SK-N-SH treated with all-trans-retinoic acid at 6 μM for 48 hours (cell line): ENCODE measurements around the gene ERCC4.

ENCODE experiments used
- ATAC-seq: fragments of 200-7000 bp; cut with Tn5 transposase; 3 replicates; pipeline ENCODE4 v1.9.1; 2020; ENCODE audit warnings: mild to moderate bottlenecking, moderate library complexity
- ARNTL ChIP-seq: fragments of 450-650 bp; formaldehyde crosslinking; IDR thresholded peaks from 2 replicates; pipeline ENCODE4 v1.5.0; 2020; ENCODE audit warnings: low read depth, mild to moderate bottlenecking, moderate library complexity, borderline replicate concordance
- BACH2 ChIP-seq: fragments of 250-450 bp; sonication (Bioruptor Pico); IDR thresholded peaks from 2 replicates; pipeline ENCODE4 v1.9.0; 2021; ENCODE audit warnings: mild to moderate bottlenecking, borderline replicate concordance
- CSDC2 ChIP-seq: fragments of 250-450 bp; sonication (Bioruptor Pico); IDR thresholded peaks from 2 replicates; pipeline ENCODE4 v1.5.0; 2020; ENCODE audit warnings: mild to moderate bottlenecking, moderate library complexity
- ESRRG ChIP-seq: fragments of 250-450 bp; sonication (Bioruptor Pico); IDR thresholded peaks from 2 replicates; pipeline ENCODE4 v1.6.1; 2021; ENCODE audit warnings: mild to moderate bottlenecking
- GLIS3 ChIP-seq: fragments of 250-450 bp; sonication (Bioruptor Pico); IDR thresholded peaks from 2 replicates; pipeline ENCODE4 v1.5.0; 2020; ENCODE audit warnings: mild to moderate bottlenecking, moderate library complexity
- ISL1 ChIP-seq: fragments of 250-450 bp; sonication (Bioruptor Pico); IDR thresholded peaks from 2 replicates; pipeline ENCODE4 v2.1.2; 2022; ENCODE audit warnings: mild to moderate bottlenecking, moderate library complexity
- OSR1 ChIP-seq: fragments of 250-450 bp; sonication (Bioruptor Pico); IDR thresholded peaks from 2 replicates; pipeline ENCODE4 v1.8.0; 2022; ENCODE audit warnings: moderate library complexity, mild to moderate bottlenecking, inconsistent platforms
- PPARA ChIP-seq: fragments of 250-450 bp; sonication (Bioruptor Pico); IDR thresholded peaks from 2 replicates; pipeline ENCODE4 v1.5.0; 2020; ENCODE audit warnings: mild to moderate bottlenecking, borderline replicate concordance
- RARB ChIP-seq: fragments of 250-450 bp; sonication (Bioruptor Pico); IDR thresholded peaks from 2 replicates; pipeline ENCODE4 v1.8.0; 2021; ENCODE audit warnings: mild to moderate bottlenecking, moderate library complexity
- SNAI2 ChIP-seq: fragments of 250-450 bp; sonication (Bioruptor Pico); IDR thresholded peaks from 2 replicates; pipeline ENCODE4 v1.5.0; 2020; ENCODE audit warnings: mild to moderate bottlenecking, moderate library complexity
- TCF4 ChIP-seq: fragments of 250-450 bp; sonication (Bioruptor Pico); IDR thresholded peaks from 2 replicates; pipeline ENCODE4 v1.8.0; 2021; ENCODE audit warnings: mild to moderate bottlenecking, moderate library complexity, borderline replicate concordance
- TOX ChIP-seq: fragments of 250-450 bp; sonication (Bioruptor Pico); IDR thresholded peaks from 2 replicates; pipeline ENCODE4 v1.8.0; 2021; ENCODE audit warnings: mild to moderate bottlenecking, moderate library complexity, borderline replicate concordance
- ZC3H10 ChIP-seq: fragments of 250-450 bp; sonication (Bioruptor Pico); IDR thresholded peaks from 2 replicates; pipeline ENCODE4 v1.5.1; 2021; ENCODE audit warnings: mild to moderate bottlenecking, moderate library complexity
- ZFP3 ChIP-seq: fragments of 250-450 bp; sonication (Bioruptor Pico); IDR thresholded peaks from 2 replicates; pipeline ENCODE4 v1.5.0; 2020; ENCODE audit warnings: mild to moderate bottlenecking, moderate library complexity
- ZFP30 ChIP-seq: fragments of 450-650 bp; formaldehyde crosslinking; IDR thresholded peaks from 2 replicates; pipeline ENCODE4 v1.5.0; 2022; ENCODE audit warnings: mild to moderate bottlenecking, moderate library complexity
- ZNF565 ChIP-seq: fragments of 450-650 bp; formaldehyde crosslinking; conservative IDR thresholded peaks from 2 replicates; pipeline ENCODE4 v1.5.0; 2020; ENCODE audit warnings: low read depth, mild to moderate bottlenecking, moderate library complexity
- ZNF70 ChIP-seq: fragments of 450-650 bp; formaldehyde crosslinking; IDR thresholded peaks from 2 replicates; pipeline ENCODE4 v1.5.0; 2020; ENCODE audit warnings: mild to moderate bottlenecking, moderate library complexity
- ZNF8 ChIP-seq: fragments of 450-650 bp; formaldehyde crosslinking; IDR thresholded peaks from 2 replicates; pipeline ENCODE4 v1.5.0; 2020; ENCODE audit warnings: mild to moderate bottlenecking, moderate library complexity
- TF ChIP-seq, protein P1 (sequence below): fragments of 250-450 bp; sonication (Bioruptor Pico); IDR thresholded peaks from 2 replicates; pipeline ENCODE4 v1.8.0; 2020; ENCODE audit warnings: mild to moderate bottlenecking, moderate library complexity, borderline replicate concordance
- TF ChIP-seq, protein P2 (sequence below): fragments of 250-450 bp; sonication (Bioruptor Pico); IDR thresholded peaks from 2 replicates; pipeline ENCODE4 v1.5.0; 2020; ENCODE audit warnings: mild to moderate bottlenecking, moderate library complexity
- TF ChIP-seq, protein P3 (sequence below): fragments of 250-450 bp; sonication (Bioruptor Pico); IDR thresholded peaks from 2 replicates; pipeline ENCODE4 v1.5.1; 2021; ENCODE audit warnings: mild to moderate bottlenecking, moderate library complexity

ERCC4 gene

DNA sequence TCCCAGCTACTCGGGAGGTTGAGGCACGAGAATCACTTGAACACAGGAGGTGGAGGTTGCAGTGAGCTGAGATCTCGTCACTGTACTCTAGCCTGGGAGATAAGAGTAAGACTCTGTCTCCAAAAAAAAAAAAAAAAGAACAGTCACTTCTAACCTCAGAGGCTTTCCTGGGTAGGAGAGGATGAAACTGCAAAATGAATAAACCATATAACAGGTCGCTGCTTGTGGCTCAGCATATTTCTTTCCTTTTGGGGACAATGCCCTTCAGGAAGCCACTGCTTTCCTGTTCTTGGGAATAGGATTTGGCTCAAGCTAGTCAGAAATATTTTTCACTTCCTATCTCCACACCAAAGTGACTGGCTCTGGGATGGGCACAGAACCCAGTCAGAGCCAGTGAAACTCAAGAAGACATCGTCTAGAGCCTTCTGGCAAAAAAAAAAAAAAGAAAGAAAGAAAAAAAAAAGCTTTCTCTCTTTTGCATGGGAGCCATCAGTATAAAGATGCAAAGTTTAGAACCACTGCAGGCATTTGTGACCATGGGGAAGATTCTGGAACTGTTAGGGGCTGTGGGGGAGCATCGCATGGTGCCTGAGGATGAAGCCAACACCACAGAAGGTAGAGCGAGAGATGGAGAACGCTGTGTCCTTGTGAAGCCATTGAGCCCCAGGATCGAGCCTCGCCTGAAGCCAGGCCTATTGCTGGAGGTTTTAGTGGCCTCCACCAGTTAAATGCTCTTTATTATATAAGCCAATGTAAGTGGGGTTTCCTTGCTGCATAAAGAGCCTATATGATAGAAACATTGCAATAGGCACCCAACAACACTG is 79.3 kb downstream of the ERCC4 start (continued):
- TF ChIP-seq, protein P1, sequence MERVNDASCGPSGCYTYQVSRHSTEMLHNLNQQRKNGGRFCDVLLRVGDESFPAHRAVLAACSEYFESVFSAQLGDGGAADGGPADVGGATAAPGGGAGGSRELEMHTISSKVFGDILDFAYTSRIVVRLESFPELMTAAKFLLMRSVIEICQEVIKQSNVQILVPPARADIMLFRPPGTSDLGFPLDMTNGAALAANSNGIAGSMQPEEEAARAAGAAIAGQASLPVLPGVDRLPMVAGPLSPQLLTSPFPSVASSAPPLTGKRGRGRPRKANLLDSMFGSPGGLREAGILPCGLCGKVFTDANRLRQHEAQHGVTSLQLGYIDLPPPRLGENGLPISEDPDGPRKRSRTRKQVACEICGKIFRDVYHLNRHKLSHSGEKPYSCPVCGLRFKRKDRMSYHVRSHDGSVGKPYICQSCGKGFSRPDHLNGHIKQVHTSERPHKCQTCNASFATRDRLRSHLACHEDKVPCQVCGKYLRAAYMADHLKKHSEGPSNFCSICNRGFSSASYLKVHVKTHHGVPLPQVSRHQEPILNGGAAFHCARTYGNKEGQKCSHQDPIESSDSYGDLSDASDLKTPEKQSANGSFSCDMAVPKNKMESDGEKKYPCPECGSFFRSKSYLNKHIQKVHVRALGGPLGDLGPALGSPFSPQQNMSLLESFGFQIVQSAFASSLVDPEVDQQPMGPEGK (CRISPR knock-in tag), result no peak
- TF ChIP-seq BACH2 (CRISPR knock-in tag), result no peak
- TF ChIP-seq, all 23 proteins: peak for 0

DNA sequence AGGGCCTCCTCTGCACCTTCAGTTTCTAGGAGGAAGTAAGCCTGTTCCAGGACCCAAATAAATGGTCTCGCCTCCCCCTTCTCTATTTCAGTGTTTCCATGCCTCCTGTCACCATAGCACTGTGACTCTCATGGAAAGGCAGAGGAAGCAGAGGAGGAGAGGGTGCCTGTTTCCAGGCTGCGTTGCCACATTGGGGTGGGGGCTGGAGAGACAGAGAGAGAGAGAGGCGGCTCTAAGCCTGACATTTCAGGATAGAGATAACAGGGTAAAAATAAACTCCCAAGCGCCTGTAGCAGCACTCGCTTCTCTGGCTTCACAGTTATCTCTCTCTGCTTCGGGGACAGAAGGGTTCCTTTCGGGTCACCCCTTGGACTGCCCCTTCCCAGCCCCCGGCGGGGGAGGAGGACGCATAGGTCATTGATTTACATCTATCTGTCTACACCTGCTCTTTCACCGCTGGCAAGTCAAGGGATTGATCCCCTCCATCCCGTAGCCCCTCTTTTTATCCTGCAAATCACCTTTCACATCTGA is 80.0 kb downstream of the ERCC4 start:
- TF ChIP-seq TCF4 (CRISPR knock-in tag), result no peak
- no peak for TF ChIP-seq ARNTL
- TF ChIP-seq, protein P2, sequence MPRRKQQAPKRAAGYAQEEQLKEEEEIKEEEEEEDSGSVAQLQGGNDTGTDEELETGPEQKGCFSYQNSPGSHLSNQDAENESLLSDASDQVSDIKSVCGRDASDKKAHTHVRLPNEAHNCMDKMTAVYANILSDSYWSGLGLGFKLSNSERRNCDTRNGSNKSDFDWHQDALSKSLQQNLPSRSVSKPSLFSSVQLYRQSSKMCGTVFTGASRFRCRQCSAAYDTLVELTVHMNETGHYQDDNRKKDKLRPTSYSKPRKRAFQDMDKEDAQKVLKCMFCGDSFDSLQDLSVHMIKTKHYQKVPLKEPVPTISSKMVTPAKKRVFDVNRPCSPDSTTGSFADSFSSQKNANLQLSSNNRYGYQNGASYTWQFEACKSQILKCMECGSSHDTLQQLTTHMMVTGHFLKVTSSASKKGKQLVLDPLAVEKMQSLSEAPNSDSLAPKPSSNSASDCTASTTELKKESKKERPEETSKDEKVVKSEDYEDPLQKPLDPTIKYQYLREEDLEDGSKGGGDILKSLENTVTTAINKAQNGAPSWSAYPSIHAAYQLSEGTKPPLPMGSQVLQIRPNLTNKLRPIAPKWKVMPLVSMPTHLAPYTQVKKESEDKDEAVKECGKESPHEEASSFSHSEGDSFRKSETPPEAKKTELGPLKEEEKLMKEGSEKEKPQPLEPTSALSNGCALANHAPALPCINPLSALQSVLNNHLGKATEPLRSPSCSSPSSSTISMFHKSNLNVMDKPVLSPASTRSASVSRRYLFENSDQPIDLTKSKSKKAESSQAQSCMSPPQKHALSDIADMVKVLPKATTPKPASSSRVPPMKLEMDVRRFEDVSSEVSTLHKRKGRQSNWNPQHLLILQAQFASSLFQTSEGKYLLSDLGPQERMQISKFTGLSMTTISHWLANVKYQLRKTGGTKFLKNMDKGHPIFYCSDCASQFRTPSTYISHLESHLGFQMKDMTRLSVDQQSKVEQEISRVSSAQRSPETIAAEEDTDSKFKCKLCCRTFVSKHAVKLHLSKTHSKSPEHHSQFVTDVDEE, result no peak
- no peak for TF ChIP-seq ZNF8
- no peak for TF ChIP-seq CSDC2 (CRISPR knock-in tag)
- TF ChIP-seq ZFP3 (CRISPR knock-in tag), result no peak
- TF ChIP-seq ZFP30, result no peak
- no peak for TF ChIP-seq ESRRG
- TF ChIP-seq ZC3H10 (CRISPR knock-in tag), result no peak
- TF ChIP-seq OSR1 (CRISPR knock-in tag), result no peak
- TF ChIP-seq RARB, result no peak
- TF ChIP-seq, protein P3, sequence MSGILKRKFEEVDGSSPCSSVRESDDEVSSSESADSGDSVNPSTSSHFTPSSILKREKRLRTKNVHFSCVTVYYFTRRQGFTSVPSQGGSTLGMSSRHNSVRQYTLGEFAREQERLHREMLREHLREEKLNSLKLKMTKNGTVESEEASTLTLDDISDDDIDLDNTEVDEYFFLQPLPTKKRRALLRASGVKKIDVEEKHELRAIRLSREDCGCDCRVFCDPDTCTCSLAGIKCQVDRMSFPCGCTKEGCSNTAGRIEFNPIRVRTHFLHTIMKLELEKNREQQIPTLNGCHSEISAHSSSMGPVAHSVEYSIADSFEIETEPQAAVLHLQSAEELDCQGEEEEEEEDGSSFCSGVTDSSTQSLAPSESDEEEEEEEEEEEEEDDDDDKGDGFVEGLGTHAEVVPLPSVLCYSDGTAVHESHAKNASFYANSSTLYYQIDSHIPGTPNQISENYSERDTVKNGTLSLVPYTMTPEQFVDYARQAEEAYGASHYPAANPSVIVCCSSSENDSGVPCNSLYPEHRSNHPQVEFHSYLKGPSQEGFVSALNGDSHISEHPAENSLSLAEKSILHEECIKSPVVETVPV (CRISPR knock-in tag), result no peak
- no peak for TF ChIP-seq ZNF70
- TF ChIP-seq GLIS3, result no peak
- TF ChIP-seq ZNF565 (CRISPR knock-in tag), result no peak
- no peak for ATAC-seq

DNA sequence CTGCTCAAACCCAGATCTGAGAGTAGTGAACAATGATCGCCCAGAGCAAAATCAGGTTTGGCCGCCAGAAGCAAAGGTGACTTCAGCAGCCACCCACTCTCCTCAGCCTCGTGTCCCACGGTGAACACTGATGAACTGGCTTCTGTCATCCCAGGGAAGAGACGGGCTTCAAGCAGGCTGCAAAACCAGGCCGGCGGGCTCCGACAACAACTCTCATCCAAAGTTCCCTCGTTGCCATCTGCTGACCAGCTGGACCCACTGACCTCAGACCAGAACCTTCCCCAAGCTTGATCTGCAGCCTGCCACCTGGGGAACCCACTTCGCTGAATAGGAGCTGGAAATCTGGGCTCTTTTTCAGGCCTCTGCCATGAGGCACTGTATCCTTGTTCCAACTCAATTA is 81.6 kb downstream of the ERCC4 start:
- no peak for ATAC-seq
- no peak for TF ChIP-seq ZFP30
- TF ChIP-seq SNAI2 (CRISPR knock-in tag), result no peak
- no peak for TF ChIP-seq BACH2 (CRISPR knock-in tag)
- TF ChIP-seq OSR1 (CRISPR knock-in tag), result no peak
- TF ChIP-seq ZNF565 (CRISPR knock-in tag), result no peak
- TF ChIP-seq ZNF70, result no peak
- no peak for TF ChIP-seq ISL1 (CRISPR knock-in tag)
- TF ChIP-seq GLIS3, result no peak
- no peak for TF ChIP-seq TOX
- TF ChIP-seq PPARA, result no peak
- no peak for TF ChIP-seq TCF4 (CRISPR knock-in tag)
